ENCODE data around the gene PRDX6.

- TF ChIP-seq CTCF (IDR thresholded peaks at IDR 0.05; ENCODE audit: extremely low read depth in 1 of 2, insufficient read depth in 1 of 2, low read depth in 1 of 2, low read length in 2 of 2), result no peak
- TF ChIP-seq EZH2 (IDR thresholded peaks at IDR 0.05; ENCODE audit: borderline replicate concordance, low read depth, low read length, severe bottlenecking), result no peak
- TF ChIP-seq POLR2A (IDR thresholded peaks at IDR 0.05; ENCODE audit: low read depth, low read length), result no peak
- no peak for TF ChIP-seq POLR2AphosphoS5 (IDR thresholded peaks at IDR 0.05; ENCODE audit: insufficient read depth, low read depth, low read length)
- no peak for TF ChIP-seq FOS (IDR thresholded peaks at IDR 0.05; ENCODE audit: borderline replicate concordance, insufficient read depth, low read length)
- no peak for TF ChIP-seq GATA2 (IDR thresholded peaks at IDR 0.05; ENCODE audit: insufficient read depth, insufficient read length, low read depth, low read length)
- TF ChIP-seq MAX (IDR thresholded peaks at IDR 0.05; ENCODE audit: insufficient read depth, insufficient read length), result no peak
- no peak for TF ChIP-seq MYC (IDR thresholded peaks at IDR 0.05; ENCODE audit: low read depth, low read length)
Observed at GRCh38 chr1:173444757-173445156, 32.4 kb upstream of the PRDX6 start.
